ENCODE data around the gene KRT6C. TPM values are rescaled to one million over a fixed set of nuclear protein-coding genes. Genes with fewer than 3 reads are reported as not detected.
"Not testable (repeated sequence)": the region's sequence is repeated elsewhere in the genome, so short reads cannot be mapped to it uniquely, and the experiment has no call there.

KRT6C gene
- total and polyA plus RNA-seq, 10 donors: 0.03 to 0.07 (median 0.06) TPM; not detected in 7

GRCh38 chr12:52493172-52493571 lies 19.6 kb upstream of the KRT6C start, which contains the start of gene KRT6A:
Gene KRT6A (minus strand): TSS chr12:52493257. CDS start chr12:52493188, 69 bp downstream.
- Histone ChIP-seq H3K4me3 (no peak within 1 kb of the TSS), H3K4me1 (peaks cover 0 to 15% (median 6%) of the 10 kb centered on the region in 6 donors), H3K27me3 (replicated peaks in 1 of 7) (peaks cover 0 to 29% (median 0%) of the 10 kb centered on the region in 7 donors), H3K27ac (no peak within 1 kb of the TSS), H3K9me3 (no peaks in the 10 kb centered on the region), H3K36me3 (no peaks in the 10 kb centered on the region)
- intact Hi-C loops (cut with DNase I; ENCODE audit: low total_unique reads): loop anchor here (10.0 kb wide), 1 partner anchor 108 kb away; the partner anchor contains the start of gene KRT84
- TF ChIP-seq POLR2A (IDR thresholded peaks at IDR 0.05) (no peak), CTCF (IDR thresholded peaks at IDR 0.05 in 8 of 11, conservative IDR thresholded peaks at IDR 0.05 in 3 of 11) (no peak), POLR2AphosphoS5 (IDR thresholded peaks at IDR 0.05) (no peak)
- 76 to 93% (median 85%) methylated on average over 2 of the region's 2 CpGs for WGBS, 5 donors
- DNase-seq: no peak

- H3K27ac ChIP-seq, H3K9me3 ChIP-seq, H3K4me3 ChIP-seq, DNase-seq, H3K36me3 ChIP-seq: not testable (repeated sequence)
- WGBS, 5 donors: 86 to 97% (median 93%) methylated on average over 4 to 6 of the region's 6 CpGs; no CpG with 5 or more reads in 1 of the 5 donors
- intact Hi-C loops (cut with DNase I; ENCODE audit: low total_unique reads): loop anchor here (10.0 kb wide), 1 partner anchor 108 kb away; the partner anchor contains the start of gene KRT84
- H3K27me3 ChIP-seq (replicated peaks in 1 of 7): peaks cover 0 to 27% (median 0%) of the 10 kb centered on the region in 7 donors
- H3K4me1 ChIP-seq: peaks cover 0 to 15% (median 6%) of the 10 kb centered on the region in 6 donors
Measured at GRCh38 chr12:52492405-52492804, 18.8 kb upstream of the KRT6C start.

- not testable (repeated sequence) for DNase-seq, H3K4me3 ChIP-seq
- intact Hi-C loops (cut with DNase I; ENCODE audit: low total_unique reads): loop anchor here (10.0 kb wide), 1 partner anchor 107 kb away; the partner anchor contains the start of gene KRT84
Measured at GRCh38 chr12:52491495-52491894, 17.9 kb upstream of the KRT6C start.

GRCh38 chr12:52488736-52489135 lies 15.1 kb upstream of the KRT6C start:
- intact Hi-C loops (cut with DNase I; ENCODE audit: low total_unique reads): no loop called here
- Histone ChIP-seq H3K9me3 (peaks cover 0 to 11% (median 8%) of the 10 kb centered on the region in 8 donors), H3K27ac (no peak overlapping the region), H3K36me3 (no peaks in the 10 kb centered on the region), H3K4me3 (no peak overlapping the region), H3K27me3 (replicated peaks in 1 of 7) (peaks cover 0 to 34% (median 0%) of the 10 kb centered on the region in 7 donors), H3K4me1 (no peaks in the 10 kb centered on the region)
- TF ChIP-seq CTCF (IDR thresholded peaks at IDR 0.05 in 8 of 11, conservative IDR thresholded peaks at IDR 0.05 in 3 of 11): no peak
- no peak for DNase-seq

More at GRCh38 chr12:52491495-52491894, 17.9 kb upstream of the KRT6C start:
- H3K9me3 ChIP-seq, H3K27ac ChIP-seq, H3K36me3 ChIP-seq: not testable (repeated sequence)
- H3K4me1 ChIP-seq: peaks cover 0 to 15% (median 6%) of the 10 kb centered on the region in 6 donors
- 80 to 89% (median 81%) methylated on average over 8 of the region's 8 CpGs for WGBS, 5 donors
- peaks cover 0 to 29% (median 0%) of the 10 kb centered on the region in 7 donors for H3K27me3 ChIP-seq (replicated peaks in 1 of 7)

- WGBS, 5 donors: 77 to 90% (median 85%) methylated on average over 10 to 15 of the region's 15 CpGs
- intact Hi-C loops (cut with DNase I; ENCODE audit: low total_unique reads); H3K4me3 ChIP-seq; H3K4me1 ChIP-seq; H3K27ac ChIP-seq; H3K36me3 ChIP-seq; DNase-seq: not testable (repeated sequence)
- peaks cover 0 to 11% (median 8%) of the 10 kb centered on the region in 8 donors for H3K9me3 ChIP-seq
- peaks cover 0 to 28% (median 0%) of the 10 kb centered on the region in 7 donors for H3K27me3 ChIP-seq (replicated peaks in 1 of 7)
Measured at GRCh38 chr12:52487744-52488443, 14.3 kb upstream of the KRT6C start.
